ENCODE results near the gene ZNF492.

- TF ChIP-seq CTCF (IDR thresholded peaks at IDR 0.05; ENCODE audit: insufficient read depth, low read length, poor library complexity, severe bottlenecking) (no peak), EZH2phosphoT487 (conservative IDR thresholded peaks at IDR 0.05; ENCODE audit: low read length) (no peak)
Measured at GRCh38 chr19:22619932-22620331, 14.2 kb upstream of the ZNF492 start.

All from SU-DHL-6 (cell line).